Activated CD4-positive, alpha-beta memory T cell treated with anti-CD3 and anti-CD28 coated beads for 36 hours (primary cell): ENCODE measurements around the gene COA6. TPM values are rescaled to one million over a fixed set of nuclear protein-coding genes. Genes with fewer than 3 reads are reported as not detected.
"Not testable (repeated sequence)": the region's sequence is repeated elsewhere in the genome, so short reads cannot be mapped to it uniquely, and the experiment has no call there.

Experiments used
- CTCF ChIA-PET: fragments of 350-600 bp; sonication (Branson Sonifier 250); formaldehyde crosslinking; loops from one replicate; lab custom pipeline; 2021; ENCODE audit warnings: antibody characterized with exemption, inconsistent platforms; lab: Charles Lee
- POLR2A ChIA-PET: fragments of 350-600 bp; sonication (Branson Sonifier 250); formaldehyde crosslinking; loops from one replicate; lab custom pipeline; 2021; ENCODE audit warnings: antibody characterized with exemption; lab: Charles Lee
- DNase-seq: peaks from one replicate; pipeline ENCODE4 v3.0.0-alpha.2; 2020
- H3K27ac Mint-ChIP-seq: one replicate; pipeline ENCODE4 v1.8.0; 2021; ENCODE audit warnings: mixed read lengths
- H3K27me3 Mint-ChIP-seq: one replicate; pipeline ENCODE4 v1.8.0; 2021; ENCODE audit warnings: mixed read lengths
- H3K36me3 Mint-ChIP-seq: one replicate; pipeline ENCODE4 v1.8.0; 2021; ENCODE audit warnings: mixed read lengths
- H3K4me1 Mint-ChIP-seq: one replicate; pipeline ENCODE4 v1.8.0; 2021; ENCODE audit warnings: low read depth, mixed read lengths
- H3K4me3 Mint-ChIP-seq: one replicate; pipeline ENCODE4 v1.8.0; 2021; ENCODE audit warnings: mild to moderate bottlenecking, mixed read lengths
- H3K9me3 Mint-ChIP-seq: one replicate; pipeline ENCODE4 v1.8.0; 2021; ENCODE audit warnings: mixed read lengths
- intact Hi-C: fragments of 100-400 bp; cut with micrococcal nuclease; formaldehyde crosslinking; loops from one replicate; pipeline ENCODE4 v1.15.1; 2023
- total RNA-seq, 2 experiments: library from RNA; stranded (reverse); gene quantifications; one replicate each; pipeline ENCODE4 v1.2.3, GENCODE V29; 2021

The COA6 gene
- total RNA-seq, 2 experiments from 2014 or later, result 57.7 to 58.5 TPM

DNA sequence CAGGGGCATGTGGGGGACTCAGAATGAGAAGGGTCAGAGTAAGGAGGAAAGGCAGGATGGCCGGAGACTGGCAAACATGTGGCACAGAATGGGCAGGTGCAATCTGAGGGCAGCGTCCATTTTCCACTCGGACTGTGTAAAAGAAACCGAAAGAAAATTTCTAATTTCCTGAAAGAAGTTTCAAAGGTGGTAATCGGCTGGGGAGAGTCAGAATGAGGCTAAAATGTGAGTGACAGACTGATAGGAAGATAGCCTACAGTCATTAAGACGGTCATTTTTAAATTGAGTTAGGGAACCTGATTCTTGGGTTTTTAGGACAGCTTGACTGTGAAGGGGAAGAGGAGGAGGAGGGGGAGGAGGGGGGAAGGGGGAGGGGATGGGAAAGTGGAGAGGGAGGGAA is 23.6 kb downstream of the COA6 start:
- Mint-ChIP-seq H3K9me3 (no peaks in the 10 kb centered on the region), H3K4me1 (peaks cover 40% of the 10 kb centered on the region), H3K36me3 (peaks cover 11% of the 10 kb centered on the region), H3K4me3 (no peak overlapping the region), H3K27ac (peak overlapping the region; percentile 68), H3K27me3 (no peaks in the 10 kb centered on the region)
- ChIA-PET POLR2A (no interaction called here), CTCF (no interaction called here)
- no peak for DNase-seq
- intact Hi-C loops, result loop anchor here (5.0 kb wide), 1 partner anchor 210 kb away; no protein-coding TSS in a partner anchor

- intact Hi-C loops, result loop anchor here (2.0 to 5.0 kb wide), 2 partner anchors 127 to 210 kb away; no protein-coding TSS in a partner anchor
- Mint-ChIP-seq H3K36me3 (peaks cover 9% of the 10 kb centered on the region), H3K4me3 (no peak overlapping the region), H3K27ac (no peak overlapping the region), H3K9me3 (no peaks in the 10 kb centered on the region), H3K27me3 (no peaks in the 10 kb centered on the region), H3K4me1 (peaks cover 46% of the 10 kb centered on the region)
- POLR2A ChIA-PET, result interaction anchor here (0.6 to 1.8 kb wide), 2 partner anchors 24 to 206 kb away, joined by 4 to 12 read pairs; partner anchors contain the start of gene COA6
- CTCF ChIA-PET, result interaction anchor here (1.5 to 1.9 kb wide), 4 partner anchors 11 to 87 kb away, joined by 3 to 7 read pairs (median 6); partner anchors contain the start of gene COA6
- no peak for DNase-seq
These were observed 24.5 kb downstream of the COA6 start for GRCh38 chr1:234397732-234398131.

GRCh38 chr1:234398849-234399381 is 25.7 kb downstream of the COA6 start:
- intact Hi-C loops, result loop anchor here (1.0 to 5.0 kb wide), 4 partner anchors 9 to 208 kb away; partner anchors contain the start of gene COA6
- ChIA-PET CTCF (interaction anchor here (0.8 to 1.9 kb wide), 5 partner anchors 9 to 89 kb away, joined by 3 to 7 read pairs (median 6); partner anchors contain the start of gene COA6), POLR2A (interaction anchor here (1.8 kb wide), 1 partner anchor 25 kb away, joined by 12 read pairs; the partner anchor contains the start of gene COA6)
- H3K9me3 Mint-ChIP-seq, result no peaks in the 10 kb centered on the region
- peak overlapping the region; percentile 66 for H3K4me3 Mint-ChIP-seq
- peaks cover 53% of the 10 kb centered on the region for H3K4me1 Mint-ChIP-seq
- peak overlapping the region; percentile 92 for H3K27ac Mint-ChIP-seq
- H3K27me3 Mint-ChIP-seq, result no peaks in the 10 kb centered on the region
- DNase-seq, result no peak
- H3K36me3 Mint-ChIP-seq, result peaks cover 7% of the 10 kb centered on the region

DNA sequence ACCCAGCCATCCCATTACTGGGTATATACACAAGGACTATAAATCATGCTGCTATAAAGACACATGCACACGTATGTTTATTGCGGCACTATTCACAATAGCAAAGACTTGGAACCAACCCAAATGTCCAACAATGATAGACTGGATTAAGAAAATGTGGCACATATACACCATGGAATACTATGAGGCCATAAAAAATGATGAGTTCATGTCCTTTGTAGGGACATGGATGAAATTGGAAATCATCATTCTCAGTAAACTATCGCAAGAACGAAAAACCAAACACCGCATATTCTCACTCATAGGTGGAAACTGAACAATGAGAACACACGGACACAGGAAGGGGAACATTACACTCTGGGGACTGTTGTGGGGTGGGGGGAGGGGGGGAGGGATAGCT is 26.3 kb downstream of the COA6 start:
- Mint-ChIP-seq H3K27ac (peak overlapping the region; percentile 92), H3K4me3 (peak overlapping the region; percentile 66), H3K4me1 (peaks cover 51% of the 10 kb centered on the region)
- intact Hi-C loops, result loop anchor here (1.0 to 5.0 kb wide), 4 partner anchors 9 to 208 kb away; partner anchors contain the start of gene COA6
- not testable (repeated sequence) for H3K9me3 Mint-ChIP-seq, H3K27me3 Mint-ChIP-seq, H3K36me3 Mint-ChIP-seq, DNase-seq
- POLR2A ChIA-PET, result interaction anchor here (1.8 kb wide), 1 partner anchor 26 kb away, joined by 12 read pairs; the partner anchor contains the start of gene COA6
- CTCF ChIA-PET, result interaction anchor here (0.8 to 1.9 kb wide), 3 partner anchors 9 to 26 kb away, joined by 6 to 7 read pairs (median 6); partner anchors contain the start of gene COA6

DNA sequence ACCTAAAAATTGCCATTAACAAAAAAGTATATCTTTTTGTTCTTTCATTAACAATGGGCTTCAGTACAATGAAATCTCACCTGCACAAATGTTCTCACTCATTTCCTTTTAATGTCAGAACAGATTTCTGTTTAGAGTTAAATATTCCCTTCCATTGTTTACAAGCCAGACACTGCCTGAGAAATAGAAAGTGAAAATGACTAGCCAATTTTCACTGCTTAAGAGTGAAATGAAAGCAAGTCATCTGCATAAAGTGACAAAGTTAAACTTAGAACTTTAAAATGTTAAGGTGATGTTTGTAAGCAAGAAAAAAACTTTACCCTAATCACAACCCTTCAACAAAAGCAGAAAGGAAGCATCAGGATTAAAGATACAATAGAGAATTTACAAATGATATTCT is 27.5 kb downstream of the COA6 start:
- intact Hi-C loops, result loop anchor here (5.0 to 10.0 kb wide), 3 partner anchors 246 to 803 kb away; no protein-coding TSS in a partner anchor
- H3K4me1 Mint-ChIP-seq, result peaks cover 52% of the 10 kb centered on the region
- no peaks in the 10 kb centered on the region for H3K9me3 Mint-ChIP-seq
- peak overlapping the region; percentile 13 for H3K4me3 Mint-ChIP-seq
- ChIA-PET CTCF (interaction anchor here (1.0 kb wide), 1 partner anchor 9 kb away, joined by 3 read pairs; no protein-coding TSS in a partner anchor), POLR2A (no interaction called here)
- no peaks in the 10 kb centered on the region for H3K27me3 Mint-ChIP-seq
- no peak for DNase-seq
- peak overlapping the region; percentile 53 for H3K27ac Mint-ChIP-seq
- peaks cover 7% of the 10 kb centered on the region for H3K36me3 Mint-ChIP-seq

DNA sequence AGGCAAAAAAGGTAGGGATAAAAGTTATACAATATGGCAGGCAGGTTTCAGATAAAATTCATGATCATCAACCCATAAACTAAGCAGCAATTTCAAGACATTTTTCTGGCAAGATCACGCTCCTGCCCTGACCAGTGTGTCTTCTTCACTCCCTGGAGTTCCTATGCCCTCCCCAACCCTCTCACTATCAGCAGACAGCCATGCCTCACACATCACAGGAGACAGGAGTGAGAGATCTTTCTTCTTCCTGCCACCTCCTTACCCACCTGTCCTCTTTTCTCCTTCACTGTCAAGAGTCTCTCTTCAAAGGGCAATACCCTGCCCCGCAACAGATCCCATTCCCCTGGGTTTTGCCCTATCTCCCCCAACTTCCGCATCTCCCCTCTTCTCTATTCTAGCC is 28.4 kb downstream of the COA6 start:
- intact Hi-C loops, result loop anchor here (5.0 to 10.0 kb wide), 3 partner anchors 247 to 804 kb away; no protein-coding TSS in a partner anchor
- ChIA-PET POLR2A (no interaction called here), CTCF (no interaction called here)
- DNase-seq, result no peak
- Mint-ChIP-seq H3K9me3 (no peaks in the 10 kb centered on the region), H3K4me3 (peak overlapping the region; percentile 3), H3K4me1 (peaks cover 53% of the 10 kb centered on the region), H3K36me3 (peaks cover 7% of the 10 kb centered on the region), H3K27ac (peak overlapping the region; percentile 43), H3K27me3 (no peaks in the 10 kb centered on the region)

DNA sequence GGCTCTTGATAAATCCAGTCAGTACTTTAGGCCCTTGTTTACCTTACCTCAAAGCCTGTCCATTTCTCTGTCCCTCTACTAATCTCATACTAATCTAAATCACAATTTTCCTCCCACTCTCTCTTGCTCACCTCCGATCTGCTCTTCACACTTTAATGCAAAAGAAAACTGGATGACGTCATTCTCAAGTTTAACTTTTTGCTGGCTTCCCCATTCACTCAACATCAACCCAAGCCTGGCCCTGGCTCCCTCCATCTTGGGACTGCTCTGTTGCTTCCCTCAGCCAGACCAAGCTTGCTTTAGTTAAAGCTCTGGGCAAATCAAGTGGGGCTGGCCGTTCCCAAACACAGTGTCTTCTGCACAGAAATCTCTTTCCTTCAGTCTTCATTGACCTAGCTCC is 29.7 kb downstream of the COA6 start:
- peak overlapping the region; percentile 26 for H3K27ac Mint-ChIP-seq
- ChIA-PET POLR2A (no interaction called here), CTCF (no interaction called here)
- H3K9me3 Mint-ChIP-seq, result no peaks in the 10 kb centered on the region
- intact Hi-C loops, result loop anchor here (5.0 to 10.0 kb wide), 3 partner anchors 248 to 806 kb away; no protein-coding TSS in a partner anchor
- H3K4me3 Mint-ChIP-seq, result no peak overlapping the region
- peak; percentile 15 for DNase-seq
- H3K4me1 Mint-ChIP-seq, result peaks cover 59% of the 10 kb centered on the region
- peaks cover 11% of the 10 kb centered on the region for H3K36me3 Mint-ChIP-seq
- H3K27me3 Mint-ChIP-seq, result no peaks in the 10 kb centered on the region

GRCh38 chr1:234405676-234406075 is 32.4 kb downstream of the COA6 start:
- H3K4me1 Mint-ChIP-seq, result peaks cover 56% of the 10 kb centered on the region
- DNase-seq, result no peak
- intact Hi-C loops, result loop anchor here (5.0 to 10.0 kb wide), 3 partner anchors 82 to 569 kb away; no protein-coding TSS in a partner anchor
- H3K36me3 Mint-ChIP-seq, result peaks cover 16% of the 10 kb centered on the region
- CTCF ChIA-PET, result no interaction called here
- H3K9me3 Mint-ChIP-seq, result no peaks in the 10 kb centered on the region
- no peak overlapping the region for H3K4me3 Mint-ChIP-seq
- no peak overlapping the region for H3K27ac Mint-ChIP-seq
- no peaks in the 10 kb centered on the region for H3K27me3 Mint-ChIP-seq
- POLR2A ChIA-PET, result no interaction called here

GRCh38 chr1:234406871-234407270 is 33.6 kb downstream of the COA6 start:
- no peaks in the 10 kb centered on the region for H3K27me3 Mint-ChIP-seq
- intact Hi-C loops, result loop anchor here (5.0 to 10.0 kb wide), 3 partner anchors 80 to 568 kb away; no protein-coding TSS in a partner anchor
- H3K4me1 Mint-ChIP-seq, result peaks cover 45% of the 10 kb centered on the region
- ChIA-PET POLR2A (no interaction called here), CTCF (no interaction called here)
- no peak overlapping the region for H3K4me3 Mint-ChIP-seq
- H3K36me3 Mint-ChIP-seq, result peaks cover 13% of the 10 kb centered on the region
- H3K27ac Mint-ChIP-seq, result peak overlapping the region; percentile 33
- H3K9me3 Mint-ChIP-seq, result no peaks in the 10 kb centered on the region
- DNase-seq, result no peak

- CTCF ChIA-PET, result interaction anchor here (1.6 to 2.7 kb wide), 3 partner anchors 10 to 85 kb away, joined by 7 to 14 read pairs (median 13); partner anchors contain the start of gene COA6
- POLR2A ChIA-PET, result interaction anchor here (0.6 to 1.9 kb wide), 2 partner anchors 35 to 841 kb away, joined by 3 to 10 read pairs; partner anchors contain the start of gene COA6
- peaks cover 32% of the 10 kb centered on the region for H3K4me1 Mint-ChIP-seq
- DNase-seq, result peak; percentile 87
- peak overlapping the region; percentile 84 for H3K27ac Mint-ChIP-seq
- no peaks in the 10 kb centered on the region for H3K9me3 Mint-ChIP-seq
- peak overlapping the region; percentile 45 for H3K4me3 Mint-ChIP-seq
- H3K36me3 Mint-ChIP-seq, result peaks cover 14% of the 10 kb centered on the region
- intact Hi-C loops, result loop anchor here (1.0 to 10.0 kb wide), 10 partner anchors 9 to 566 kb away; partner anchors contain the start of gene COA6
- H3K27me3 Mint-ChIP-seq, result no peaks in the 10 kb centered on the region
These were observed 35.5 kb downstream of the COA6 start for GRCh38 chr1:234408757-234409156.

- CTCF ChIA-PET, result interaction anchor here (1.6 to 2.7 kb wide), 3 partner anchors 11 to 85 kb away, joined by 7 to 14 read pairs (median 13); partner anchors contain the start of gene COA6
These were observed 36.1 kb downstream of the COA6 start for GRCh38 chr1:234409328-234409727.

DNA sequence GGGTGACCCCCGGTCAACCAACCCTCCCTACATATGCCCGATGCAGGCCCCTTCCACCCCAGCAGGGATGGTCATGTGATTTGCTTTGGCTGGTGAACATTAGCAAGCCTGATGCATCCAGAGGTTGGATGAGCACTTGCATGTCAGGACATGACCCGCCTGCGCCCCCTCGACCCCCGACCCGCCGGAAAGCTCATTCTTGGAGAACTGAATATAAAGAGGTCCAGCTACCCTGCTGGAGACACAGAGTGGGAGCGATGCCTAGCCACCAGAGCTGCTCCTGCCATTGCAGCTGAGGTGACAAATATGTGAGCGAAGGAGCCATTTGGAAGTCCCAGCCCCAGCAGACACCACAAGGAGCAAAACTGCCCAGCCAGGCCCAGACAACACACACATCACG is 39.6 kb downstream of the COA6 start:
- H3K4me1 Mint-ChIP-seq, result peaks cover 20% of the 10 kb centered on the region
- H3K36me3 Mint-ChIP-seq, result peaks cover 20% of the 10 kb centered on the region
- no peak for DNase-seq
- ChIA-PET POLR2A (no interaction called here), CTCF (no interaction called here)
- no peak overlapping the region for H3K27ac Mint-ChIP-seq
- H3K9me3 Mint-ChIP-seq, result no peaks in the 10 kb centered on the region
- intact Hi-C loops, result no loop called here
- H3K4me3 Mint-ChIP-seq, result no peak overlapping the region
- no peaks in the 10 kb centered on the region for H3K27me3 Mint-ChIP-seq

More at GRCh38 chr1:234409328-234409727, 36.1 kb downstream of the COA6 start:
- H3K27me3 Mint-ChIP-seq, result no peaks in the 10 kb centered on the region
- H3K9me3 Mint-ChIP-seq, result no peaks in the 10 kb centered on the region
- intact Hi-C loops, result loop anchor here (1.0 to 10.0 kb wide), 9 partner anchors 23 to 565 kb away; partner anchors contain the start of gene COA6
- DNase-seq, result peak; percentile 29
- H3K36me3 Mint-ChIP-seq, result peaks cover 15% of the 10 kb centered on the region
- peak overlapping the region; percentile 84 for H3K27ac Mint-ChIP-seq
- peak overlapping the region; percentile 45 for H3K4me3 Mint-ChIP-seq
- POLR2A ChIA-PET, result interaction anchor here (0.6 to 1.9 kb wide), 2 partner anchors 36 to 840 kb away, joined by 3 to 10 read pairs; partner anchors contain the start of gene COA6
- H3K4me1 Mint-ChIP-seq, result peaks cover 32% of the 10 kb centered on the region
